ENCODE measurements around the gene CDH18.

Gene CDH18

DNA sequence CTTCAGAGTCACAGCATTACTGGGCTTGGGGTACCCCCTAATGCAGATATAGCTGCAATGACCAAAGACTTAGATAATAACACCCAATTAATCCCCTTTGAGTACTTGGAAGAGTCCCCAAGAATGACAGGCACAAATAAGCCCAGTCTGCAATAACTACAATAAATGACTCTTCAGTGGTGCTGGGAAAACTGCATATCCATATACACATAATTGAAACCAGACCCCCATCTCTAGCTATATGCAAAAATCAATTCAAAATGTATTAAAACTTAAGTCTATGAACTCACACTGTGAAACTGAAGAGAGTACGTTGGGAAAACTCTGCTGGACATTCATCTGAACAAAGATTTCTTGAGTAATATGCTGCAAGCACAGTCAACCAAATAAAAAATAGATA is 422.5 kb downstream of the CDH18 start:
- Histone ChIP-seq H3K27me3 (ENCODE audit: low read depth, low read length) (no peaks in the 10 kb centered on the region), H3K9me3 (ENCODE audit: control insufficient read depth in 1 of 2, low read length in 2 of 2) (no peaks in the 10 kb centered on the region), H3K36me3 (ENCODE audit: control insufficient read depth in 1 of 2, insufficient read depth in 2 of 2, low read length in 2 of 2) (no peaks in the 10 kb centered on the region), H3K27ac (ENCODE audit: low read length) (no peak overlapping the region), H3K4me3 (ENCODE audit: low read depth in 1 of 2, low read length in 2 of 2) (no peak overlapping the region), H3K4me1 (ENCODE audit: control insufficient read depth in 1 of 2, insufficient read depth in 2 of 2, low read length in 2 of 2) (no peaks in the 10 kb centered on the region)

DNA sequence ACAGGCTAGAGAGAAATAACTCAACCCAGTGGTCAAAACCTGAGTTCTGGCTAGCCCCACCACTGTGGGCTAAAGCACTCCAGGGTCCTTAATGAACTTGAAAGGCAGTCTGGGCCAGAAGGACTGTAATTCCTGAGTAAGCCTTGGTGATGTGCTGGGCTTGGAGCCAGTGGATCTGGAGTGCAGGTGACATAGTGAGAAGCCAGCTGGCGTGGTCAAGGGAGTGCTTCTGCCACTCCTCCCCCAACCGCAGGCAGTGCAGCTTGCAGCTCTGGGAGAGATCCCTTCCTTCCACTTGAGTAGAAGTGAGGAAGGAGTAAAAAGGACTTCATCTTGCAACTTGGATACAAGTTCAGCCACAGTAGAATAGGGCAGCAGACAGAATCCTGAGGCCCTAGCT is 424.0 kb downstream of the CDH18 start:
- Histone ChIP-seq H3K36me3 (ENCODE audit: control insufficient read depth in 1 of 2, insufficient read depth in 2 of 2, low read length in 2 of 2) (no peaks in the 10 kb centered on the region), H3K4me1 (ENCODE audit: control insufficient read depth in 1 of 2, insufficient read depth in 2 of 2, low read length in 2 of 2) (no peaks in the 10 kb centered on the region), H3K27ac (ENCODE audit: low read length) (no peak overlapping the region), H3K9me3 (ENCODE audit: control insufficient read depth in 1 of 2, low read length in 2 of 2) (no peaks in the 10 kb centered on the region), H3K27me3 (ENCODE audit: low read depth, low read length) (no peaks in the 10 kb centered on the region), H3K4me3 (ENCODE audit: low read depth in 1 of 2, low read length in 2 of 2) (no peak overlapping the region)

DNA sequence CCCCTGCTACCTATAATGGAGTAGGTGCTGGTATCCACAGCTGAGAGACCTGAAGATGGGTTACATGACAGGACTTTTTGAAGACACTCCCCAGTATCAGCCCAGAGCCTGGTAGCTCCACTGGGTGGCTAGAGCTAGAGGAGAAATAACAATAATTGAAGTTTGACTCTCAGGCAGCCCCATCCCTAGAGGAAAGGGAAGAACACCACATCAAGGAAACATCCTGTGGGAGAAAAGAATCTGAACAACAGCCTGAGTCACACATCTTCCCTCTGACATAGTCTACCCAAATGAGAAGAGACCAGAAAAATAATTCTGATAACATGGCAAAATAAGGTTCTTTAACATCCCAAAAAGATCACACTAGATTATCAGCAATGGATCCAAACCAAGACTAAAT is 432.1 kb downstream of the CDH18 start:
- H3K36me3 ChIP-seq (ENCODE audit: control insufficient read depth in 1 of 2, insufficient read depth in 2 of 2, low read length in 2 of 2), result no peaks in the 10 kb centered on the region
- H3K4me3 ChIP-seq (ENCODE audit: low read depth in 1 of 2, low read length in 2 of 2), result no peak overlapping the region
- no peaks in the 10 kb centered on the region for H3K27me3 ChIP-seq (ENCODE audit: low read depth, low read length)
- H3K4me1 ChIP-seq (ENCODE audit: control insufficient read depth in 1 of 2, insufficient read depth in 2 of 2, low read length in 2 of 2), result no peaks in the 10 kb centered on the region
- no peak overlapping the region for H3K27ac ChIP-seq (ENCODE audit: low read length)
- peaks cover 0 to 3% of the 10 kb centered on the region in 2 donors for H3K9me3 ChIP-seq (ENCODE audit: control insufficient read depth in 1 of 2, low read length in 2 of 2)

DNA sequence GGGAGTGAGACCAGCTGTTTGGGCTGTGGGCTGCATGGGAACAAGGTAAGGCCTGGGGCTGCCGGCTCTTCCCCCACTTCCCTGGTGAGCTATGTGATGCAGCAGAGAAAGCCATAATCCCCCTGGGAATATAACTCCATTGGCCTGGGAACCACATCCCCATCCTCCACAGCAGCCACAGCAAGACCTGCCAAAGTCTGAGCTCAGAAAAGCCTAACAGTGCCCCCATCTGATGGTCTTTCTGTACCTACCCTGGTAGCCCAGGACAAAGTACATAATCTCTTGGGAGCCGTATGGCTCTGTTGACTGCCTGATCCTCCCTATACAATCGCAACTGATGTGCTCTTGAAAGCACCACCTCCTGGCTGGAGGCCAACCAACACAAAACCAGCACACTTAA is 432.6 kb downstream of the CDH18 start:
- H3K4me1 ChIP-seq (ENCODE audit: control insufficient read depth in 1 of 2, insufficient read depth in 2 of 2, low read length in 2 of 2), result no peaks in the 10 kb centered on the region
- no peak overlapping the region for H3K27ac ChIP-seq (ENCODE audit: low read length)
- peaks cover 0 to 3% of the 10 kb centered on the region in 2 donors for H3K9me3 ChIP-seq (ENCODE audit: control insufficient read depth in 1 of 2, low read length in 2 of 2)
- no peaks in the 10 kb centered on the region for H3K36me3 ChIP-seq (ENCODE audit: control insufficient read depth in 1 of 2, insufficient read depth in 2 of 2, low read length in 2 of 2)
- H3K27me3 ChIP-seq (ENCODE audit: low read depth, low read length), result no peaks in the 10 kb centered on the region
- no peak overlapping the region for H3K4me3 ChIP-seq (ENCODE audit: low read depth in 1 of 2, low read length in 2 of 2)

DNA sequence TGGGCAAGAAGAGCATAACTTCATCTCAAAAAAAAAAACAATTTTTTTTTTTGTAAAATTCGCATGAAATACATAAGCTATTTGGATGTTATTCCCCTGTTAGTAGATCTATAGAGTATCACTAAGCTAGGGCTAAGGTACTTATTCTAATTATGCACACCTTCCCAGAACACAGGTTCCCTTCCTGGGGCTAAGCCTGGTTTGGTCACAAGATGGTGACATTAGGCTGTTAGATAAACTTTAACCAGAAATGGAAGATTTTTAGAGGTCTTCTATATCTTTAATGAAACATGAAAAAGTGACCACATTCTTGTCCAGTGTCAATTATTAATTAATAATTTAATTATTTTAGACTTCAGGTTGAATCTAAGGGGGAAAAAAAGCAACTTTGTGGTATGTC is 433.5 kb downstream of the CDH18 start:
- Histone ChIP-seq H3K27ac (ENCODE audit: low read length) (no peak overlapping the region), H3K9me3 (ENCODE audit: control insufficient read depth in 1 of 2, low read length in 2 of 2) (peaks cover 0 to 3% of the 10 kb centered on the region in 2 donors), H3K4me3 (ENCODE audit: low read depth in 1 of 2, low read length in 2 of 2) (no peak overlapping the region), H3K27me3 (ENCODE audit: low read depth, low read length) (no peaks in the 10 kb centered on the region), H3K36me3 (ENCODE audit: control insufficient read depth in 1 of 2, insufficient read depth in 2 of 2, low read length in 2 of 2) (no peaks in the 10 kb centered on the region), H3K4me1 (ENCODE audit: control insufficient read depth in 1 of 2, insufficient read depth in 2 of 2, low read length in 2 of 2) (no peaks in the 10 kb centered on the region)

DNA sequence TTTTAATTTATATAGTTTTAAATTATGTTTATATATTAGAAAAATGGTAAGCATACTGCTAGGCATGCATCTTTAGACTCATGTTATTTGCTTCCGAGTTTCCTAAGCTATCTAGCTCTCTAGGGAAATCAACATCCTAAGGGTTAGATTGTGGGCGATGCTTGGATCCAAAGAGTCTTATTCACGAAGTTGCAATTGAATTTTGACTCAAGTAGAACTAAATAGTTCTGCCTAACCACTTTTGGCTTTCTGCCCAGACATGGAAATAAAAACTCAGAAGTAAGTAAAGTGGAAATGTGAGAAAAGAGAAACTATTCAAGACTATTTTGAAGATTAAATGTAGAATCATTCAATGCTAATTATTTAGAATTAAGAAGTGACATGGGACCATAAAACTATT is 440.4 kb downstream of the CDH18 start:
- Histone ChIP-seq H3K36me3 (ENCODE audit: control insufficient read depth in 1 of 2, insufficient read depth in 2 of 2, low read length in 2 of 2) (no peaks in the 10 kb centered on the region), H3K4me3 (ENCODE audit: low read depth in 1 of 2, low read length in 2 of 2) (no peak overlapping the region), H3K9me3 (ENCODE audit: control insufficient read depth in 1 of 2, low read length in 2 of 2) (no peaks in the 10 kb centered on the region), H3K27ac (ENCODE audit: low read length) (no peak overlapping the region), H3K4me1 (ENCODE audit: control insufficient read depth in 1 of 2, insufficient read depth in 2 of 2, low read length in 2 of 2) (no peaks in the 10 kb centered on the region), H3K27me3 (ENCODE audit: low read depth, low read length) (no peaks in the 10 kb centered on the region)

- Histone ChIP-seq H3K36me3 (ENCODE audit: control insufficient read depth in 1 of 2, insufficient read depth in 2 of 2, low read length in 2 of 2) (no peaks in the 10 kb centered on the region), H3K27ac (ENCODE audit: low read length) (no peak overlapping the region), H3K4me1 (ENCODE audit: control insufficient read depth in 1 of 2, insufficient read depth in 2 of 2, low read length in 2 of 2) (no peaks in the 10 kb centered on the region), H3K4me3 (ENCODE audit: low read depth in 1 of 2, low read length in 2 of 2) (no peak overlapping the region), H3K27me3 (ENCODE audit: low read depth, low read length) (no peaks in the 10 kb centered on the region), H3K9me3 (ENCODE audit: control insufficient read depth in 1 of 2, low read length in 2 of 2) (no peaks in the 10 kb centered on the region)
Observed at GRCh38 chr5:19546521-19546920, 441.5 kb downstream of the CDH18 start.

DNA sequence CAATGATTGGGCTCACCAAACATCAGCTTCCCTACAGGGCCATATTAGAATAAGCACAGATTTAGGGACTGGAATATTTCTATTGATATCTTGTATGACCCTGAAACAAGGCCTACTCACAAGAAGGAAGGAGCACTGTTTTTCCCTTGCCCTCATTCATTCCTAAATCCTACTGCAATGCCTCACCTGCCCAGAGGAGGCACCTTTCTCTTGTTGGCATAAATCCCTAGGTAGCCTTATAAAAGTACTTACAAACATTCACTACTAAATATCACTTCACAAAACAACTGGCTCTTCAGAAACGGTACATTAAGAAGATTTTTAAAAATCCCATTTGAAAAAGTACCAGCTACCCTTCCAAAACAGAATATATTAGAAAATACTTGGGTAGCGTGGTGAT is 449.4 kb downstream of the CDH18 start:
- no peaks in the 10 kb centered on the region for H3K36me3 ChIP-seq (ENCODE audit: control insufficient read depth in 1 of 2, insufficient read depth in 2 of 2, low read length in 2 of 2)
- H3K27me3 ChIP-seq (ENCODE audit: low read depth, low read length), result no peaks in the 10 kb centered on the region
- H3K4me3 ChIP-seq (ENCODE audit: low read depth in 1 of 2, low read length in 2 of 2), result no peak overlapping the region
- no peaks in the 10 kb centered on the region for H3K4me1 ChIP-seq (ENCODE audit: control insufficient read depth in 1 of 2, insufficient read depth in 2 of 2, low read length in 2 of 2)
- no peaks in the 10 kb centered on the region for H3K9me3 ChIP-seq (ENCODE audit: control insufficient read depth in 1 of 2, low read length in 2 of 2)
- H3K27ac ChIP-seq (ENCODE audit: low read length), result no peak overlapping the region

GRCh38 chr5:19536387-19536786 is 451.6 kb downstream of the CDH18 start:
- H3K36me3 ChIP-seq (ENCODE audit: control insufficient read depth in 1 of 2, insufficient read depth in 2 of 2, low read length in 2 of 2), result no peaks in the 10 kb centered on the region
- no peaks in the 10 kb centered on the region for H3K4me1 ChIP-seq (ENCODE audit: control insufficient read depth in 1 of 2, insufficient read depth in 2 of 2, low read length in 2 of 2)
- H3K27ac ChIP-seq (ENCODE audit: low read length), result no peak overlapping the region
- H3K9me3 ChIP-seq (ENCODE audit: control insufficient read depth in 1 of 2, low read length in 2 of 2), result no peaks in the 10 kb centered on the region
- H3K27me3 ChIP-seq (ENCODE audit: low read depth, low read length), result no peaks in the 10 kb centered on the region
- H3K4me3 ChIP-seq (ENCODE audit: low read depth in 1 of 2, low read length in 2 of 2), result no peak overlapping the region

- no peaks in the 10 kb centered on the region for H3K27me3 ChIP-seq (ENCODE audit: low read depth, low read length)
- no peaks in the 10 kb centered on the region for H3K9me3 ChIP-seq (ENCODE audit: control insufficient read depth in 1 of 2, low read length in 2 of 2)
- H3K27ac ChIP-seq (ENCODE audit: low read length), result no peak overlapping the region
- no peak overlapping the region for H3K4me3 ChIP-seq (ENCODE audit: low read depth in 1 of 2, low read length in 2 of 2)
- no peaks in the 10 kb centered on the region for H3K36me3 ChIP-seq (ENCODE audit: control insufficient read depth in 1 of 2, insufficient read depth in 2 of 2, low read length in 2 of 2)
- no peaks in the 10 kb centered on the region for H3K4me1 ChIP-seq (ENCODE audit: control insufficient read depth in 1 of 2, insufficient read depth in 2 of 2, low read length in 2 of 2)
Observed at GRCh38 chr5:19534751-19535150, 453.2 kb downstream of the CDH18 start.

DNA sequence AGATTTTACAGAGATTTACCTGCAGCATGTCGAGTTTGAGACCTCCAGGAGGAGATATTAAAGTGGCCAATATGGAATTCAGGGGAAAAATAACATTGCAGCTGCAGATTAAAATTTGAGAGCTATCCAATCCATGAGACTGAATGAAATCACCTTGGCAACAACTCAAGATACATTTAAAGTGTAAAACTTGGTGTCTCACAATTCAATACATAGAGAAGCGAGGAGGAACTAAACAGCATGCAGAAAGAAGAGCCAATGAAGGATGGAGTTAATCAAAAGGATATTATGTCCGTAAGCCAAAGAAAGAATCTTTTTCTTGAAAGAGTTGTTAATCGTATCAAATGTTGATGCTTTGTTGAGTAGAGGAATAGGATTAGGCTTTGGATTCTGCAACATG is 455.1 kb downstream of the CDH18 start:
- Histone ChIP-seq H3K27me3 (ENCODE audit: low read depth, low read length) (no peaks in the 10 kb centered on the region), H3K9me3 (ENCODE audit: control insufficient read depth in 1 of 2, low read length in 2 of 2) (no peaks in the 10 kb centered on the region), H3K4me3 (ENCODE audit: low read depth in 1 of 2, low read length in 2 of 2) (no peak overlapping the region), H3K4me1 (ENCODE audit: control insufficient read depth in 1 of 2, insufficient read depth in 2 of 2, low read length in 2 of 2) (no peaks in the 10 kb centered on the region), H3K27ac (ENCODE audit: low read length) (no peak overlapping the region), H3K36me3 (ENCODE audit: control insufficient read depth in 1 of 2, insufficient read depth in 2 of 2, low read length in 2 of 2) (no peaks in the 10 kb centered on the region)

GRCh38 chr5:19531374-19531952 is 456.5 kb downstream of the CDH18 start:
- Histone ChIP-seq H3K36me3 (ENCODE audit: control insufficient read depth in 1 of 2, insufficient read depth in 2 of 2, low read length in 2 of 2) (no peaks in the 10 kb centered on the region), H3K27me3 (ENCODE audit: low read depth, low read length) (no peaks in the 10 kb centered on the region), H3K27ac (ENCODE audit: low read length) (no peak overlapping the region), H3K4me1 (ENCODE audit: control insufficient read depth in 1 of 2, insufficient read depth in 2 of 2, low read length in 2 of 2) (no peaks in the 10 kb centered on the region), H3K9me3 (ENCODE audit: control insufficient read depth in 1 of 2, low read length in 2 of 2) (no peaks in the 10 kb centered on the region), H3K4me3 (ENCODE audit: low read depth in 1 of 2, low read length in 2 of 2) (no peak overlapping the region)

Data from muscle layer of duodenum (tissue), 2 donors.